ENCODE results near the gene IHH. TPM values are rescaled to one million over a fixed set of nuclear protein-coding genes. Genes with fewer than 3 reads are reported as not detected.

Gene IHH
- polyA plus RNA-seq, 1 of the 3 experiments (the other 2 are of a cell fraction), result 0.03 TPM

DNA sequence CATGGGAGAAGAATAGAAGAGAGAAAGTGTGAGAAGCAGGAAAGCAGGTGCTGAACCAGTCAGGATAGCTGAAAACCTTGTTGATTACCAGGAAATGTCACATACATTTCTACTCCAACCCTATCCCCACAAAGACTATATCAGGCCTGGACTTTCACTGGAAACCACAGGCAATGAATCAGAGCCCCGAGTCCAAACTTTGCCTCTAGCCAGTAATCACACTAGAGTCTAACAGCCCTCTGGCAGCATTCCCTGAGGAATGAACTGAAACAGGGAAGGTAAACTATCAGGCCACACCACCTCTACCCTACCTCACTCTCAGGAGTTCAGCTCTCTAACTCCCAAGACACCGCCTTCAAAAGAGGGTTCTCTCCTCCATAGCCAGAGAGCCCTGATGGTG, 18.7 kb upstream of the IHH start:
- WGBS (ENCODE audit: low lambda C conversion rate), result 80% methylated on average over 2 of the region's 2 CpGs
- no peak overlapping the region for H3K27ac ChIP-seq (ENCODE audit: low read depth in 2 of 2, low read length in 1 of 2)
- no peaks in the 10 kb centered on the region for H3K79me2 ChIP-seq (ENCODE audit: insufficient read depth)
- H3K9me3 ChIP-seq, result no peaks in the 10 kb centered on the region
- no peaks in the 10 kb centered on the region for H4K20me1 ChIP-seq (ENCODE audit: insufficient read depth)
- no peaks in the 10 kb centered on the region for H3K4me1 ChIP-seq (ENCODE audit: control insufficient read depth in 1 of 2, insufficient read depth in 2 of 2, low read depth in 1 of 2, low read length in 1 of 2)
- CTCF ChIA-PET, result interaction anchor here (1.4 to 9.2 kb wide), 6 partner anchors 13 to 99 kb away, joined by 4 to 99 read pairs (median 8); partner anchors contain the start of gene IHH
- no peak for DNase-seq
- no peaks in the 10 kb centered on the region for H3F3A ChIP-seq (replicated peaks; ENCODE audit: insufficient read depth)
- TF ChIP-seq POLR2AphosphoS5 (IDR thresholded peaks at IDR 0.05; ENCODE audit: low read depth, low read length) (no peak), CHD2 (IDR thresholded peaks at IDR 0.05; ENCODE audit: low read length, partially characterized antibody) (no peak)
- H3K9me2 ChIP-seq, result no peaks in the 10 kb centered on the region
- H3K9ac ChIP-seq, result no peak overlapping the region
- H3K4me3 ChIP-seq (ENCODE audit: low read depth in 2 of 2, low read length in 1 of 2), result no peak overlapping the region
- no peaks in the 10 kb centered on the region for H3K27me3 ChIP-seq (ENCODE audit: insufficient read depth)
- H3K4me2 ChIP-seq, result no peak overlapping the region
- no peak overlapping the region for H2AFZ ChIP-seq (ENCODE audit: low read depth)
- POLR2A ChIA-PET, result no interaction called here
- peaks cover 6 to 18% of the 10 kb centered on the region in 2 experiments for H3K36me3 ChIP-seq (replicated peaks in 1 of 2; ENCODE audit: control insufficient read depth in 1 of 2, insufficient read depth in 2 of 2, low read length in 1 of 2)

DNA sequence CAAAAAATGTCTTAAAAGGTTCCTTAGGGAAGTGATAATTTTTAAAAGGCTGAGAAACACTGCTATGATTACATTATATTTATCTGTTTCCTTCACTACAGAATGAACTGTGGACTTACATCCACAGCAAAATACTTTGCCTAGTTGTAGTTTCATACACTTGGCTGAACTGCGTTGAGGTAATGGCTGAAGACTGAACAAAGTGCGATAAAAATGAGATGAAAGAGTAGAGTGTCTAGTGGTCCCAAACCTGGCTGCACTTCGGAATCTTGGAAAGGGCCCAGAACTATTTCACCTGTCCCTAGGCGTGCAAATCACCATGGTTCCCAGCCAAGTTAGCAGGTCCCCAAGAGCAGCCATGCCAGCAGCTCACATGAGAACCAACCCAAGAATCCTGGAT, 18.2 kb upstream of the IHH start:
- Histone ChIP-seq H3K27ac (ENCODE audit: low read depth in 2 of 2, low read length in 1 of 2) (no peak overlapping the region), H3K27me3 (ENCODE audit: insufficient read depth) (no peaks in the 10 kb centered on the region), H3K9ac (no peak overlapping the region), H3K4me2 (no peak overlapping the region), H3K36me3 (replicated peaks in 1 of 2; ENCODE audit: control insufficient read depth in 1 of 2, insufficient read depth in 2 of 2, low read length in 1 of 2) (peaks cover 6 to 21% of the 10 kb centered on the region in 2 experiments), H3K9me2 (no peaks in the 10 kb centered on the region), H3K4me1 (ENCODE audit: control insufficient read depth in 1 of 2, insufficient read depth in 2 of 2, low read depth in 1 of 2, low read length in 1 of 2) (no peaks in the 10 kb centered on the region), H3K79me2 (ENCODE audit: insufficient read depth) (no peaks in the 10 kb centered on the region), H3F3A (replicated peaks; ENCODE audit: insufficient read depth) (no peaks in the 10 kb centered on the region), H3K9me3 (no peaks in the 10 kb centered on the region), H4K20me1 (ENCODE audit: insufficient read depth) (no peaks in the 10 kb centered on the region), H2AFZ (ENCODE audit: low read depth) (no peak overlapping the region), H3K4me3 (ENCODE audit: low read depth in 2 of 2, low read length in 1 of 2) (no peak overlapping the region)
- CTCF ChIA-PET, result interaction anchor here (1.2 to 9.2 kb wide), 5 partner anchors 13 to 99 kb away, joined by 3 to 99 read pairs (median 5); partner anchors contain the start of gene IHH
- TF ChIP-seq RXRA (IDR thresholded peaks at IDR 0.05; ENCODE audit: borderline replicate concordance, low read depth) (no peak), NRF1 (IDR thresholded peaks at IDR 0.05; ENCODE audit: low read depth, low read length) (no peak), NFIC (IDR thresholded peaks at IDR 0.05; ENCODE audit: borderline replicate concordance) (no peak), MAX (IDR thresholded peaks at IDR 0.05; ENCODE audit: low read depth) (no peak), TEAD4 (IDR thresholded peaks at IDR 0.05; ENCODE audit: borderline replicate concordance, insufficient read depth) (no peak), EZH2phosphoT487 (IDR thresholded peaks at IDR 0.05; ENCODE audit: borderline replicate concordance, low read depth) (no peak), MEF2A (IDR thresholded peaks at IDR 0.05; ENCODE audit: borderline replicate concordance, low read depth) (no peak), RAD21 (IDR thresholded peaks at IDR 0.05; ENCODE audit: low read length) (no peak), FOXJ3 (CRISPR knock-in tag; IDR thresholded peaks at IDR 0.05) (no peak), FOXM1 (IDR thresholded peaks at IDR 0.05; ENCODE audit: low read depth) (no peak), TCF12 (IDR thresholded peaks at IDR 0.05) (no peak), GABPA (IDR thresholded peaks at IDR 0.05; ENCODE audit: low read depth) (no peak), MXI1 (IDR thresholded peaks at IDR 0.05; ENCODE audit: low read depth, low read length) (no peak), TAF1 (IDR thresholded peaks at IDR 0.05; ENCODE audit: borderline replicate concordance, low read depth, low read length) (no peak), SMC3 (IDR thresholded peaks at IDR 0.05; ENCODE audit: low read depth, low read length) (no peak)
- no peak for DNase-seq
- POLR2A ChIA-PET, result no interaction called here
- WGBS (ENCODE audit: low lambda C conversion rate), result 73% methylated on average over 4 of the region's 4 CpGs
